Stimulated activated CD4-positive, alpha-beta T cell treated with anti-CD3 and anti-CD28 coated beads, Interleukin-2, amount 100 ng/mL, for 24 hours (primary cell): ENCODE data around the gene HDGF.

Source experiments
- DNase-seq, 2 donors: peaks; one replicate each; pipeline ENCODE4 v3.0.0-alpha.2; 2020

The HDGF gene

DNA sequence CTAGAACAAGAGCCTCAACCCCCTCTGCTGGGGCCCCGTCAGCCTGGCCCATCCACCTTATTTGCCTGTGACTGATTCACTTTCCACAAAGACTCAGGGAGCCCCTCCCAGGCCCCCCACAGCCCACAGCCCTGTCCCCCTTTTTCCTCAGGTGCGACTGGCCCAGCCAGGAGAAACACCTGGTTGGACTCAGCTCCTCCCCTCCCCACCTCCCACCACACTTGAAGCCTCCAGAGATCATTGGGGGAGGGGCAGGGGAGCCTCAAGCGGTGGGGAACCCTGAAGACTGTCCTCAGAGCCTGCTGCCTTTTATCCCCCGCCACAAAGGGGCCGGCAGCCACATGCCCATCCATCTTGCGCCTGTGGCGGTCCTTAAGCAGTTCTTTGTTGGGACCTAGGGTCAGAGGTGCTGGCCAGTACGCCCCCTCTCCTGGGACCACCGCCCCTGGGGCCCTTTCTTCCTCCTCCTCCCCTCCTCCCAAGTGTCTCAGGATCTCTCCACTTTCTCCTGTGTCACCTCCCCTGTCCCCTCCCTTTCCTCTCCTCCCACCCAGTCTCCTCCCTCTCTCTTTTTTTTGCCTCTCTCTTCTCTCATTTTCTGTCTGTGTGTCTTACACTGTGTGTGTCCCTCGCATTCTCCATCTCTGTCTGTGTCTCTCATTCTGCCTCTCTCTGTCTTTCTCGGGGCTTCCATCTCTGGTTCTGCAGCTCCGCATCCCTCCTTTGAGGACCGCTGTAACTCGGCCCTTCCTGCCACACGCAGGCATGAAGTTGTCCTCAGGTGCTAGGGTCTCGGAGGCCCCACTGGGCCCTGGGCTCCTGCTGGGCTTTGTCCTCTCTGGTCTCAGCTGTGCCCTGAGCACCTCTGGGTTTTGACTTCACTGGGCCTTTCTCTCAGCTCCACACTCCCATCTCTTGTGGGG is 58.3 kb downstream of the HDGF start:
- DNase-seq: no peak

DNA sequence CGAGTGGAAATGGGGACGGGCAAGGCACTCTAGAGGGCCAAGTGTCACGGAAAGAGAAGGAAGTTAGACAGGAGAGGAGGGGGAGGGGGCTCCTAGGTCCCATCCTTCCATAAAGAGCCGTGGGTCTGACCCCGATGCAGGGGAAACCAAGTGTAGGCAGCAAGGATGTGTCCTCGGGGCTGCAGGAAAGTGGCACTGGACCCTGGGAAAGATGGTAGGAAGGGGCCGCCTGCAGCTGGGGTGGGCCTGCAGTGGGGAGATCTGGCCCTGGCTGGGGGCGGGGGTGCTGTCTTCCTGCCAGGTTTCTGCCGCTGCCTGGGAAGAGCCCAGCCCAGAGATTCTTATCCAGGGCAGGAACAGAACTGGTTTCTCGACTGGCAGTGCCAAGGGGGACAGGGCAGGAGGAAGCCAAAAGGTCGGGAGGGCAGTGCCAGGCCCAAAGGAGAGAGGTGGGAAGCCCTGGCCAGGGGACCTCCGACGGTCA is 59.0 kb downstream of the HDGF start:
- no peak for DNase-seq
